Lung microvascular endothelial cell (primary cell): Measurements from ENCODE around the gene ERAL1. TPM values are rescaled to one million over a fixed set of nuclear protein-coding genes. Genes with fewer than 3 reads are reported as not detected.
A peak's percentile ranks its signal among the peaks of the same experiment; 100 is the strongest.
"Not testable (repeated sequence)": the region's sequence is repeated elsewhere in the genome, so short reads cannot be mapped to it uniquely, and the experiment has no call there.

Experiments used
- DNase-seq, 2 donors: peaks; one replicate each; pipeline versions ENCODE4 v3.0.0 to v3.0.0-alpha.2; 2010; ENCODE audit warnings: low read depth in 2 of 2
- total RNA-seq: library from RNA; depleted of rRNA; stranded (reverse); fragments of >200 nt; gene quantifications from 2 replicates; pipeline ENCODE4 v1.2.1, GENCODE V29; 2014

Gene ERAL1
- total RNA-seq, 1 donor from 2014 or later, result 24.6 TPM

DNA sequence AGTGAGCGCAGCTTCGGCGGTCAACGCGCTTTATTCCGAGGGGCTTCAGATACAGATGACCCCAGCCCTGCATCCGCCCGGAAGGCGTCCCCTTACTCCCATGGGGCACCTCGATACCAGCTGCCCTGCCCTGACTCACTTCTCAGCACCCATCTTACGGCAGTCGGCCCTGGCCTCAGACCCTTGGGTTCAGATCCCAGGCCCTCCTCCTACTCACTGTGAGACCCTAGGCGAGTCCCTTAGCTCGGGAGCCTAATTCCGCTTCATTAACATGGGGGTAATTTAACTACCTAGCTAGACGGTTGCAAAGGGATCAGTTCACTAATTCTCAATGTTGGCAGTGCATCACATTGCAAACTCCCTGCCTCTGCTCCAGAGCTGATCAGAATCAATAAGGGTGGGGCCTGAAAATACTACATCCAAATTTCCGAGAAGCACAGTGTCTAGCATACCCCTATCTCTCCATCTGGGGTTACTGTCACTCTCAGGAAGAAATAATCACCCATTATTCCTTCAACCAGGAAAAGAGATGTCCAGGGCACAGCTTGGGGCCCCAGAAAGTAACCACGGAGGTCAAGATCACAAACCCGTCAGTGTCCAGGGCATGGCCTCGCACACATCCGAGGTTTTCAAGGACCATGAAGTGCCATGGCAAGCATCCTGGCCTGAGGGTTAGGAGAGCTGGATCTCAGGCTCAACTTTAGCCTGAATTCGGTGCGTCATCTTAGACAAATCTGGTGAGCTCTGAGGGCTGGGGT is 43.1 kb downstream of the ERAL1 start:
- DNase-seq, result no peak

DNA sequence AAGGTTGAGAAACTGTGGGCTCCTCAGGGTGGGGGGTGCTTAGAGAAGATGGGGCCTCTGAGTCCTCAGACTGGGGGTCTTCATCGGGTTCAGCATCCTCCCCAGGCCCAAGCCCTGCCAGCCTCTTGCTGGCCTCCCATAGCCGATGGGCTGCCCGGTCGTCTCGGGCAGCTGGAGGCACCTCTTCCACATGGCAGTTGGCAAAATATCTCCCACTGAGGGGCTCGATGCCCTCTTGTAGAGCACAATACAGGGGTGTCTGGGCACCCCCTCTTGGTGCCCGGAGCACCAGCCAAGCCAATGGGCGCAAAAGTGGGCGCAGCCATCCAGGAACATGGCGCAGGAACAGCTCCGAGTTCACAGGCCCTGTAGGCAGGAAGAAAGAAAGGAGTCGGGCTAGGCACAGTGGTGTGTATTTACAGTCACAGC is 43.7 kb downstream of the ERAL1 start:
- no peak for DNase-seq

DNA sequence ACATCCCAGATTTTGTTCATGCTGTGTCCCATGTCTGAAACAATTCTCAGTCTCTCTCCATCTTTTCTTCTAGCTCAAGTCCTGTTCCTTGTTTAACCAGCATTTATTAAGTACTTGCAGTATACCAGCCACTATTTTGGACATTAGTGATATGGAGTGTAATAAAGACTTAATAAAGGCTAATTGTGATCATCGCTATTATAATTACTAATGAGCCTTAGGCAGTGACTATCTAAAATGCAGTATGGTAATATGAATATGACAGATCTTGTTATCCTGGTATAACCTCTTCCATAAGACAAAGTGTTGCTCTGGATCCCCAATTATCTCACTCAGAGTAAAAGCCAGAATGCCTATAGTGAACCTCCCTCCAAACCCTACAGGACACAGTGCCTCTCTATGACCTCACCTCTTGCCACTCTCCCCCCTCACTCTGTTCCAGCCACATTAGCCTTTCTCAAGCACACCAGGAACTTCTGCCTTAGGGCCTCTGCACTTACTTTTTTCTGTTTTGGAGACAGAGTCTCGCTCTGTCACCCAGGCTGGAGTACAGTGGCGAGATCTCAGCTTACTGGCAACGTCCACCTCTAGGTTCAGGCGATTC is 44.5 kb downstream of the ERAL1 start:
- DNase-seq, result no peak

DNA sequence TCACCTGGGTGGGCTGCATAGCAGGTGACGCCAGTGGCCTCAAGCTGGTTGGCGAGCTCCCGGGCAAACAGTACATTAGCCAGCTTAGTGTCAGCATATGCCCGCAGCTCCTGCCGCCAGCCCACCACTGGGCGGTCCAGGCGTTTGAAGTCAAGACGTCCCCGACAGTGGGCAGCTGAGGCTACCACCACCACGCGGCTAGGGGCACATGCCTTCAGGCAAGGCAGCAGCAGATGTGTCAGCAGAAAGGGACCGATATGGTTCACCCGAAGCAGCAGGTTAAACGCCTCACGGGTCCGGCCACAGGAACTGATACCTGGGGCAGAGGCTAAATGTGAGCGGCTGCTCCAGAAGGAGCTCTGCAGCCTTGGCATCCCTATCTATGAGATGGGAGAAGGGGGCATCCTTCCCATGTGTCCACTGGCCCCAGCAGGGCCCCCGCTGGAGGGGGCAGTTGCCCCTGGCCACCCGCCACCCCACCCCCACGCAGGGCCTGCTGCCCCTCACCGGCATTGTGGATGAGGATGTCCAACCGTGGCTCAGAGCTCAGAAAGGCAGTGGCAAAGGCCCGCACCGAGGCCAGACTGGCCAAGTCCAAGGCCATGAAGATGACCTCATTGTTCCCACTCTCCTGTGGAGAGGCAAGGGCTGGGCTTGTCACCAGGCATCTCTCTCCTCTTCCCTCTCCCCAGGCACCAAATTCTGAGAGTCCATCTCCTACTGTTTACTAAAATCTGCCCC is 46.3 kb downstream of the ERAL1 start:
- DNase-seq, result no peak

DNA sequence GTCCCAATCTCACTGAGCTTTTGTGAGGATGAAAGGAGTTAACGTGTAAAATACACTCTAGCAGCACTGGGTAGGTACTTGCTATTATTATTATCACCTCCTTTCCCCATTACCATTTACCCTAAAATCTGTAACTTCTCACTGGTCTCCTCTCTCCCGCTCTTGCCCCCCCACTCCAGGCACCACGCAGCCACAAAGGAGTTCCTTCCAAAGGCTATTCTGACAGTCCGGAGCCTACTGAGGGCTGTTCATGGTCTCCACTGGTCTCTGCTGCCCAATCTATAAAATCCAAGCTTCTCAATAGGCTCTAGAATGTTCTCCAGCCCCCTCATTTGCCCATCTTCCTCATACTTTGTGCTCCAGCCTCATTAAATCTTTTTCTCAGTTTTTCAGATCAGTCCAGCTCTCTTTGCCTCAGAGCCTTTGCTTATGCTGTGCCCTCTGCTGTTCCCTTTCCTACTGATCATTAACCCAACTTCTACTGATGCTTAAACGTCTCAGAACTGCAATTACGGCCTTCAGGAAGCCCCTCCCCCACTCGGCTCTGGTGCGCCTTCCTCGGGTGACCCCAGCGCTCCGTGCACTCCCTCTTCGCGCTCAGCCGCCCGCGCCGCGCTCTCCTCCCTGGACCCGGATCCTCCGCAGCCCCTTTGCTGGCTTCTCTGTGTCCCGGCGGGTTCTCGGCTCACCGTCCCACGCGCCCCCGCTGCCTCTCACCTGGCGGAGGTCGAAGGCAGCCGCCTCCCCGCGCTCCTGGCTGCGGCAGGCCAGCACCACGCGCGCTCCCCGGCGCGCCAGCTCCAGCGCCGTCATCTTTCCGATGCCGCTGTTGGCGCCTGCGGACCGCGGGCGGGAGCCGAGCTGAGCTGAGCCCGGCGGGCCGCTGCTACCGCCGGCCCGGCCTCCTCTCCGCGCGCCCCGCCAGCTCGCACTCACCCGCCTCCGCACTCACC is 47.3 kb downstream of the ERAL1 start:
- DNase-seq, result no peak

DNA sequence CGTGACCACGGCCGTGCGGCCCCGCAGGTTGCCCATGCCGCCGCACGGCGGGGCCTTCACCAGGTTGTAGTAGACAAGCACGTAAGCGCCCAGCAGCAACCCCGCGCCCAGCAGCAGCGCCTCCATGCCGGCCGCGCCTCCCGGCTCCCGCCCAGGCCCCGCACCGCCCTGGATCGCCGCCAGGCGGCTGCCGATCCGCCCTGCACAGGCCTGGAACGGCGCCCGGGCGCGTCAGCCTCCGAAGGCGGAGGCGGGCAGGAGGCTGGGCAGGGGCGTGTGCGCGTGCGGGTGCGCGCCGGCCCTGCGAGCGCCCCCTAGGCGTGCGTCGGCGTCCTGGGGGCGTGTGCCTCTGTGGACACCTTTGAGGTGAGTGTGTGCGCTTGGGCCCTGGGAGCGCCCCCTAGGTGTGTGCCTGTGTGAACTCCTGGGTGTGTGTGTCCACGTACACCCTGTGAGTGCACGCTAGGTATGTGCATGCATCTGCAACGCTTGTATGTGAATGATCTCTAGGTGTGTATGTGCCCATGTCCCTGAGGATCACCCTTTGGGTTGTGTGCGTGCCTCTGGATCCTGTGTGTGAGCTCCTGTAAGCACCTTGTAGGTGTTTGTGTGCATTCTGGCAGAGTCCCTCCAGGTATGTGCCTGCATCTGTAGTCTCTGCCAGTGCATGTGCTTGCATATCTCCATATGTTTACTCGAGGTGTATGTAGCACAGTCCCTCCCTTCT is 48.2 kb downstream of the ERAL1 start, which contains the start of gene DHRS13:
DHRS13 (minus strand) TSS at position 261 of the 727 bp plus-strand sequence; CDS start at position 126, 135 bp downstream.
- peak; percentile 93 to 96 for DNase-seq

DNA sequence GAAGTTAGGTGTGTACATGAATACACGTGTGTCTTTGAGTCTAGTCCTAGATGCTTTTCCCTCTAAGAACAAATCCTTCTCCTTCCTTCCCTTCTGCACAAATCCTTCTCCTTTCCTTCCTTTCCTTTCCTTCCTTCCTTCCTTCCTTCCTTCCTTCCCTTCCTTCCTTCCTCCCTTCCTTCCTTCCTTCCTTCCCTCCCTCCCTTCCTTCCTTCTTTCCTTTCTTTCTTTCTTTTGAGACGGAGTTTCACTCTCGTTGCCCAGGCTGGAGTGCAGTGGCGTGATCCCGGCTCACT is 48.7 kb downstream of the ERAL1 start:
- DNase-seq, result not testable (repeated sequence)

DNA sequence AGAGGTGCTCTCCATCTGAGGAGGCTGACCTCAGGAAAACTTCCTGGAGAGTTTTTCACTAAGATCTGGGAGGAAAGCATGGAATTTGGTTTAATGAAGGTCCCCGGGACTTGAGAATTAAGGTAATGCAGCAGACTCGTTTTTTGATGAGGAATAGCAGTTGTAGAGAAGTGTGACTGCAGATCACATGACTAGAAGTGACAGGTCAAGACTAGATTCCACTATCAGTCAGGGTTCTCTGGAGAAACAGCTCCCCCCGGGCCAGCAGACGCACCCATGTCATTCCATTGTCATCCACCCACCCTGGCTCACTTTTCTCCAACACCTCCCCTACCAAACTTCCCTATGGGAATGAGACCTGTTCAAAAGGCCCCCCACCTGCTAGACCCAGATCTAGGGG is 50.0 kb downstream of the ERAL1 start:
- DNase-seq, result no peak

DNA sequence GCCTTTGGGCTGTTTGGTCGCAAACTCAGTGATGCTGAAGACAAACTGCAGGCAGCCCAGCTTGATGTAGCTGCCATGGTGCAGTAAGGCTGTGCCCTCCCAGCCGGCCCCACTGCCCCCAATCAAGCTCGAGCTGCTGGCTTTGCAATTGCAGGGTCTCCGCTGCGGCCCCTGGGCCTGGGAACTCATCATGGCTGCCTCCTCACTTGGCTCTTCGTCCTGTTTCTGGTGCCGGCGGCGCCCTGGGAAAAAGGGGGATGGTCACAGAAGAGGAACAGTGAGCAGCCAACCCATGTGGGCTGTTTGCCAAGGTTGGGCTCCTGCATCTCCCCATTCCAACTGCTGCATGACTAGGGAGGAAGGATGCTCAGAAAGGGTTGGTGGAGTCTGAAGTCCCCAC is 51.5 kb downstream of the ERAL1 start:
- no peak for DNase-seq

DNA sequence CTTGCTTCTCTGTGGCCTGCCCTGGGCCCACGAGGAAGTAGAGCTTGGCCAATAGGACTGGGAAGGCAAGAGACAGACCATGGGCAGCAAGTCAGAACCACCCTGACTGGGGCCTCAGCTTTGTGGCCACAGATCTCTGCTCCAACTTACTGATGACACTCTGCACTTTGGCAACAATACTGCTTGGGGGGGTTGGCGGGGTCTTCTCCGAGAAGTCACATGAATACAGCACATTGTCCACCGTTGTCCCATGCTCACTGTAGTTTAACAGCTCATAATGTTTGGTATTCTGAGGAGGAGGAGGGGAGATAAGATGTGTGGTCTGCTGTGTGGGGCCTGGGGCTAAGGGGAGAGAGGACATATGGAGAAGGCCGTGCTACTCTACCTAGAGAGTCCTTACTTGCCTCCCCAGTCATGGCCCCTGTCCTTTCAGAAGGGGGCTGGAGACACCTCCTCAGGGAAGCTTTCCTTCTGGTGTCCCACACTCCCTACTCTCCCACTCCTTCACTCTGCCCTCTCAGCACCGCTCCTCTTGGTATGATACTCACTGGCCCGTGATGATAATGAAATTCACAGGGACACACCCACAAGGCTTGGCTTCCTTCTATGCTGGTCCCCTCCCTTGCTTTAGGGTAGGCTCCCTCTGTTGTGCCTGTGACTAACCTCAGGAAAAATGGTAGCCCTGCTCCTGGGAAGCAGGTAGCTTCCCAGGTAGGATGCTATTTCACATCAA is 52.1 kb downstream of the ERAL1 start:
- DNase-seq, result no peak

DNA sequence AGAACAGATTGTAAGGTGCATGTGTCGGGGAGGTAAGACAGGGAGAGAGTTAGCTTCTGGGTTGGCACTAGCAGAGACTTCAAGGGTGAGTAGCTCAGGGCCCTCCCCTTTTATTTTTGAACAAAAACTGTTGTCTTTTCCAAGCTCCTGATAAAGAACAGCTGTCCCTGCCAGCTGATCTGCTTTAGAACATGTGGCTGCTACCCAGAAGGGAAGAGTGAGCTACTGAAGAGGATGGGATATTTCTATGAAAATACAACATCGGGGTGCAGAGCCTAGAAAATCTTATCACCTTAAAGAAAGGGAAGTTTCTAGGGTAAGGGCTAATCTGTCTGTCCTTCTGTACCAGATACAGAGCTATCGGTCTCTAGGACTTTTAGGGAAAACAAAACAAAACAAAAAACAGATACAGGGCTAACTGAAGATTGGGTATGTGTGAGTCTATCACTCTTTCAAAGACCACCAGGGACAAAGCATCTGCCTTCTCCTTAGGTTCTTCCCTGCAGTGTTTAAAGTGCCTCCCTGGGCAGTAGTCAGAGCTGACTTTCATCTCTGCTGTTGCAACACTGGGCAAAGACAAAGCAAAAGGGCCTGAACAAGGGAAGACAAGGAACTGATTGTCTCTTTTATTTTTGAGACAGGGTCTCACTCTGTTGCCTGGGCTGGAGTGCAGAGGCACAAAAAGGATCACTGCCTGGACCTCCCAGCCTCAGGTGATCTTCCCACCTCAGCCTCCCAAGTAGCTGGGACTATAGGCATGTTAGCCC is 53.1 kb downstream of the ERAL1 start:
- DNase-seq, result no peak

DNA sequence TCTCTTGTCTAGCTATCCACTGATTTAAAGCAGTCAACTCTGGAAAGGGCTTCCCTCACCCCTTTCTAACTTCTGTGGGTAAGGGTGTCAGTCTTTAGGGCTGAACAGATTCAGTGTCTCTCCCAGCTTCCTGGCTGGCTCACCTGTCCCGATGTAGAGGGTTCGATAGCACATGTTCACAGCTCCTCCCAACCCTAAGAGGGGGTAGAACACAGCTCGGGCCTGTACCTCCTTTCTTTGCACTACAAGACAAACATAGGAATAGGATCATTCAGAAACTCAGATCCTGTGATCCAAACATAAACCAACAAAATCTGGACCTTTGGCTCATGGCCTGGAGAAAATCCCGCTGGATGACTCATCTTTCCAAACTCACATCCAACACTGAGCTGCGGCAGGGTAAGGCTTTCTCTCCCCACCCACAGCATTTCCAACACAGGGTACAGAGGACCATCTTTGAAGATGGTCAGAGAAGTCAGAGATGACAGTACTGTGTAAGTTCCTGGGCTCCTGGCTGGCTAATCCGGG is 53.9 kb downstream of the ERAL1 start:
- peak; percentile 79 to 85 for DNase-seq

DNA sequence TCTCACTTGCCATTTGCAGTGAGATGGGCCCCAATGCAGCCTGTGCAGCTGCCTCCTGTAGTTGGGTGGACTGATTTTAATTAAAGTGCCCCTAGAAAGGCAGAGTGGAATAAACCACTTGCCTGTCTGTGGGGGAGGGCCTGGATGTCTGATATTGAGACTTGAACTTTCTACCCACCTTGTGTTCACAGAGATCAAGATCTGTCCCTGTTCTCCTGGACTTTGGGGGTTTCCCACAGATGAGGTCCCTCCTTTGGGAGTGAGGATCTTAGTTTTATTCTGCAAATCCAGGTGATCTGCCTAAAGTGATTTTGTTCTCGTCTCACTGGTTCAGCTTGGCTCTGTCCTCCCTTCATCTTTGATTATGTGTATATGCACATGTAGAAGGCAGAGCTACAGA is 55.7 kb downstream of the ERAL1 start:
- DNase-seq, result no peak

Other genes with a start within 250 kb of the ERAL1 start
- gene RSKR, start 240.8 kb upstream of the ERAL1 start, total RNA-seq, result 2.2 and 3.2 TPM in 2 replicates
- gene BLTP2, start 209.9 kb upstream of the ERAL1 start, total RNA-seq, result 107 and 151 TPM in 2 replicates
- gene SDF2, start 193.1 kb upstream of the ERAL1 start, total RNA-seq, result 61.7 and 105 TPM in 2 replicates
- gene SUPT6H, start 192.8 kb upstream of the ERAL1 start, total RNA-seq, result 34.2 and 42.3 TPM in 2 replicates
- 0.20 and 0.22 TPM in 2 replicates for gene PROCA1, start 143.1 kb upstream of the ERAL1 start, total RNA-seq
- gene RAB34, start 137.1 kb upstream of the ERAL1 start, total RNA-seq, result 11.3 and 22.2 TPM in 2 replicates
- 479 and 600 TPM in 2 replicates for gene RPL23A, start 135.0 kb upstream of the ERAL1 start, total RNA-seq
- gene TLCD1, start 128.8 kb upstream of the ERAL1 start, total RNA-seq, result 0.87 and 1.2 TPM in 2 replicates
- gene NEK8, start 126.2 kb upstream of the ERAL1 start, total RNA-seq, result 1.3 and 1.6 TPM in 2 replicates
- gene TRAF4, start 111.0 kb upstream of the ERAL1 start, total RNA-seq, result 22.2 and 26.2 TPM in 2 replicates
- gene FAM222B, start 12.2 kb upstream of the ERAL1 start, total RNA-seq, result 4.1 and 6.5 TPM in 2 replicates
- 73.2 and 93.7 TPM in 2 replicates for gene FLOT2, start 42.7 kb downstream of the ERAL1 start, total RNA-seq
- 6.3 and 14.5 TPM in 2 replicates for gene DHRS13, start 48.1 kb downstream of the ERAL1 start, total RNA-seq
- gene PHF12, start 96.5 kb downstream of the ERAL1 start, total RNA-seq, result 4.1 and 6.5 TPM in 2 replicates
- gene SEZ6, start 151.0 kb downstream of the ERAL1 start, total RNA-seq, result under 0.01 TPM in 1 of 2 replicates, not detected in the other
- 1.2 and 1.3 TPM in 2 replicates for gene PIPOX, start 188.1 kb downstream of the ERAL1 start, total RNA-seq